H9 (cell line): ENCODE data around the gene ABLIM3. TPM values are rescaled to one million over a fixed set of nuclear protein-coding genes. Genes with fewer than 3 reads are reported as not detected.
A peak's percentile ranks its signal among the peaks of the same experiment; 100 is the strongest.

Experiments
- DNase-seq: peaks from one replicate; pipeline ENCODE4 v3.0.0-alpha.2; 2017
- H2AFZ ChIP-seq: one replicate; pipeline ENCODE4 v1.6.1; 2013; ENCODE audit warnings: mild to moderate bottlenecking, low read length, control low read depth, moderate library complexity
- H2AK5ac ChIP-seq: 2 replicates; pipeline ENCODE4 v1.6.1; 2013; ENCODE audit warnings: low read length, control low read depth, mixed read lengths; ENCODE audit not compliant: insufficient read length
- H2BK120ac ChIP-seq: one replicate; pipeline ENCODE4 v1.6.1; 2013; ENCODE audit warnings: low read depth, mild to moderate bottlenecking, low read length, control low read depth, inconsistent platforms; ENCODE audit not compliant: poor library complexity, severe bottlenecking
- H2BK12ac ChIP-seq: 2 replicates; pipeline ENCODE4 v1.6.1; 2013; ENCODE audit warnings: low read length, control low read depth, mixed read lengths, low read depth; ENCODE audit not compliant: insufficient read length
- H2BK15ac ChIP-seq: 2 replicates; pipeline ENCODE4 v1.6.1; 2013; ENCODE audit warnings: low read depth, low read length, control low read depth
- H2BK20ac ChIP-seq: one replicate; pipeline ENCODE4 v1.6.1; 2013; ENCODE audit warnings: low read depth, mild to moderate bottlenecking, low read length, control low read depth, inconsistent platforms; ENCODE audit not compliant: poor library complexity, severe bottlenecking
- H2BK5ac ChIP-seq: 2 replicates; pipeline ENCODE4 v1.6.1; 2013; ENCODE audit warnings: low read length, control low read depth, mixed read lengths; ENCODE audit not compliant: insufficient read length
- H3K14ac ChIP-seq: 2 replicates; pipeline ENCODE4 v1.6.1; 2013; ENCODE audit warnings: low read length, control low read depth; ENCODE audit not compliant: insufficient read depth
- H3K18ac ChIP-seq: 2 replicates; pipeline ENCODE4 v1.6.1; 2013; ENCODE audit warnings: low read depth, mild to moderate bottlenecking, mixed read lengths, low read length, control low read depth; ENCODE audit not compliant: insufficient read length
- H3K23ac ChIP-seq: 2 replicates; pipeline ENCODE4 v1.6.1; 2013; ENCODE audit warnings: low read length, control low read depth, mixed read lengths, low read depth; ENCODE audit not compliant: insufficient read length
- H3K23me2 ChIP-seq: 2 replicates; pipeline ENCODE4 v1.6.1; 2013; ENCODE audit warnings: low read depth, mild to moderate bottlenecking, mixed read lengths, low read length, control low read depth; ENCODE audit not compliant: insufficient read length, poor library complexity, severe bottlenecking
- H3K27ac ChIP-seq: 2 replicates; pipeline ENCODE4 v1.5.1; 2013; ENCODE audit warnings: low read length, control low read depth, mixed read lengths, low read depth; ENCODE audit not compliant: insufficient read length
- H3K27me3 ChIP-seq: 2 replicates; pipeline ENCODE4 v1.6.1; 2013; ENCODE audit warnings: low read length, control low read depth, inconsistent platforms; ENCODE audit not compliant: insufficient read depth
- H3K4ac ChIP-seq: 2 replicates; pipeline ENCODE4 v1.6.1; 2013; ENCODE audit warnings: low read depth, mild to moderate bottlenecking, control low read depth, inconsistent platforms, low read length, moderate library complexity
- H3K4me1 ChIP-seq: 2 replicates; pipeline ENCODE4 v1.6.1; 2013; ENCODE audit warnings: low read length, control low read depth, inconsistent platforms; ENCODE audit not compliant: insufficient read depth
- H3K4me2 ChIP-seq: 2 replicates; pipeline ENCODE4 v1.6.1; 2013; ENCODE audit warnings: low read length, control low read depth, mixed read lengths; ENCODE audit not compliant: insufficient read length, insufficient read depth
- H3K56ac ChIP-seq: 2 replicates; pipeline ENCODE4 v1.6.1; 2013; ENCODE audit warnings: low read depth, mild to moderate bottlenecking, mixed read lengths, low read length, control low read depth; ENCODE audit not compliant: insufficient read length
- H3K79me1 ChIP-seq: 2 replicates; pipeline ENCODE4 v1.6.1; 2013; ENCODE audit warnings: low read depth, mild to moderate bottlenecking, moderate library complexity, low read length, control low read depth, inconsistent platforms; ENCODE audit not compliant: insufficient read depth, poor library complexity, severe bottlenecking
- H3K79me2 ChIP-seq: 2 replicates; pipeline ENCODE4 v1.6.1; 2013; ENCODE audit warnings: low read length, control low read depth, inconsistent platforms; ENCODE audit not compliant: insufficient read depth
- H3K9ac ChIP-seq: 2 replicates; pipeline ENCODE4 v1.6.1; 2013; ENCODE audit warnings: low read length, control low read depth, mixed read lengths; ENCODE audit not compliant: insufficient read length; ENCODE audit errors: extremely low read depth
- H3K9me3 ChIP-seq: one replicate; pipeline ENCODE4 v1.6.1; 2013; ENCODE audit warnings: low read depth, low read length, inconsistent platforms; ENCODE audit not compliant: control insufficient read depth
- H3T11ph ChIP-seq: one replicate; pipeline ENCODE4 v1.6.1; 2013; ENCODE audit warnings: mild to moderate bottlenecking, low read length, control low read depth, inconsistent platforms
- H4K20me1 ChIP-seq: one replicate; pipeline ENCODE4 v1.6.1; 2013; ENCODE audit not compliant: control insufficient read depth, insufficient read length, insufficient read depth
- H4K5ac ChIP-seq: 2 replicates; pipeline ENCODE4 v1.6.1; 2013; ENCODE audit warnings: low read depth, mild to moderate bottlenecking, mixed read lengths, low read length, control low read depth; ENCODE audit not compliant: insufficient read length
- H4K8ac ChIP-seq: replicated peaks from 2 replicates; pipeline ENCODE4 v1.6.1; 2013; ENCODE audit warnings: low read length, control low read depth, mixed read lengths, low read depth; ENCODE audit not compliant: insufficient read length
- H4K91ac ChIP-seq: 2 replicates; pipeline ENCODE4 v1.6.1; 2013; ENCODE audit warnings: low read depth, mild to moderate bottlenecking, moderate library complexity, mixed read lengths, low read length, control low read depth; ENCODE audit not compliant: insufficient read length
- H3K27ac Mint-ChIP-seq, 3 experiments: 2 replicates in 2 of 3; 3 replicates in 1 of 3; pipeline ENCODE4 v1.8.0; 2020 to 2021; ENCODE audit warnings: mixed read lengths in 3 of 3, mild to moderate bottlenecking in 1 of 3, moderate library complexity in 1 of 3
- H3K27me3 Mint-ChIP-seq: 2 replicates; pipeline ENCODE4 v1.8.0; 2021; ENCODE audit warnings: low read depth, mild to moderate bottlenecking, moderate library complexity, mixed read lengths
- H3K36me3 Mint-ChIP-seq, 3 experiments: 2 replicates in 2 of 3; 3 replicates in 1 of 3; pipeline ENCODE4 v1.8.0; 2020 to 2021; ENCODE audit warnings: low read depth in 3 of 3, mixed read lengths in 3 of 3; ENCODE audit not compliant: insufficient read depth in 1 of 3
- H3K4me1 Mint-ChIP-seq, 2 experiments: 2 replicates each; pipeline ENCODE4 v1.8.0; 2020; ENCODE audit warnings: mixed read lengths in 2 of 2
- H3K4me3 Mint-ChIP-seq, 2 experiments: 2 replicates in 1 of 2; 3 replicates in 1 of 2; pipeline ENCODE4 v1.8.0; 2020 to 2021; ENCODE audit warnings: mild to moderate bottlenecking in 2 of 2, mixed read lengths in 2 of 2, moderate library complexity in 1 of 2
- H3K9me3 Mint-ChIP-seq, 2 experiments: 2 replicates in 1 of 2; 3 replicates in 1 of 2; pipeline ENCODE4 v1.8.0; 2020; ENCODE audit warnings: mild to moderate bottlenecking in 2 of 2, mixed read lengths in 2 of 2, moderate library complexity in 1 of 2
- CTCF ChIP-seq: fragments of 200-600 bp; sonication (generic); conservative IDR thresholded peaks from 3 replicates; pipeline ENCODE4 v1.8.0; 2021; ENCODE audit warnings: antibody characterized with exemption, mild to moderate bottlenecking
- whole genome bisulfite sequencing: extraction: QIAGEN DNeasy Blood & Tissue Kit; methylation state at CpG from one replicate; pipeline ENCODE4 v1.1.7; 2013; ENCODE audit warnings: missing lambda C conversion rate, low lambda C conversion rate, mixed read lengths; ENCODE audit not compliant: insufficient read length; ENCODE audit errors: extremely low coverage; 5-methylcytosine and 5-hydroxymethylcytosine counted together
- total RNA-seq: library from RNA; stranded (reverse); gene quantifications from 2 replicates; pipeline ENCODE4 v1.2.1, GENCODE V29; 2021

The ABLIM3 gene
- total RNA-seq, 1 experiment from 2014 or later: 0.20 TPM

- Histone ChIP-seq H3K27me3 (no peaks in the 10 kb centered on the region), H3K23ac (no peak overlapping the region), H3K4me2 (no peak overlapping the region), H2BK15ac (no peak overlapping the region), H4K91ac (no peak overlapping the region), H3K9me3 (no peaks in the 10 kb centered on the region), H2BK20ac (no peak overlapping the region), H4K20me1 (no peaks in the 10 kb centered on the region), H2BK120ac (no peak overlapping the region), H2BK12ac (no peak overlapping the region), H3K23me2 (no peaks in the 10 kb centered on the region), H3T11ph (no peak overlapping the region), H3K18ac (no peak overlapping the region), H3K14ac (no peak overlapping the region), H3K79me1 (no peaks in the 10 kb centered on the region), H3K56ac (no peak overlapping the region), H3K9ac (no peak overlapping the region), H2BK5ac (no peak overlapping the region), H3K27ac (no peak overlapping the region), H3K79me2 (no peaks in the 10 kb centered on the region), H4K5ac (no peak overlapping the region), H2AFZ (no peak overlapping the region), H3K4me1 (no peaks in the 10 kb centered on the region; the same call in 1 of the 2 replicates), H4K8ac (no peak overlapping the region), H2AK5ac (no peak overlapping the region), H3K4ac (no peak overlapping the region)
- Mint-ChIP-seq H3K27me3 (no peaks in the 10 kb centered on the region; the same call in 1 of the 2 replicates), H3K27ac (peak overlapping the region in 1 of 3 experiments; percentile 75; a peak in 2 of 7 replicates), H3K4me3 (no peak overlapping the region), H3K9me3 (no peaks in the 10 kb centered on the region), H3K4me1 (peaks cover 10 to 15% of the 10 kb centered on the region in 2 experiments), H3K36me3 (no peaks in the 10 kb centered on the region)
- no peak for TF ChIP-seq CTCF
- no peak for DNase-seq
- WGBS: no CpG with 5 or more reads among the region's 14 CpGs
Observed at GRCh38 chr5:149299451-149300054, 158.3 kb downstream of the ABLIM3 start.
